ENCODE measurements around the gene KIF13A.

- TF ChIP-seq CTCF (IDR thresholded peaks at IDR 0.05) (no peak), POLR2A (IDR thresholded peaks at IDR 0.05) (no peak)
Measured at GRCh38 chr6:17998003-17998402, 10.6 kb upstream of the KIF13A start.
